Measurements from ENCODE around the gene CHERP.
"Not testable (repeated sequence)": the region's sequence is repeated elsewhere in the genome, so short reads cannot be mapped to it uniquely, and the experiment has no call there.

Gene CHERP

DNA sequence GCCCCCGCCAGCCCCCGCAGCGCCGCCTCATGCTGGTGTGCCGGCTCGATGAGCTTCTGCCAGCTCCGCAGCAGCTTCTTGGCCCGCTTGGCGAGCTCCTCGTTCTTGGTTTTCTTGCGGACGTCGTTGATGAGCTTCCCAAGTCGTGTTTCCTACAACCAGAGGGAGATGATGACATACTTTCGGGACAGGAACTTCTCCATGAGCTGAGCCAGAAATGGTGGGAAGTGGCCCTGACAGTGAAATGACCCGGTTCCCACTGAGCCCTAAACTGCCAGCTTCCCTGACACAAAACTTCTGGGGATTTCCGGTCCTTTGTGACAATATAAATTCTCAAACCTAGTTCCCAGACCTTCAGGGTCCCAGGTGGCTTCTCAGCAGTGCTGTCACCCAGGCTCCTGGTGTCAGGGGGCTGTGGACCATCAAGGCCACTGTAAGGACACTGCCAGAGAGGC lies 35.3 kb upstream of the CHERP start:
- in situ Hi-C loops (cut with MboI; ENCODE audit: low sequenced_read_pairs) = no loop called here

DNA sequence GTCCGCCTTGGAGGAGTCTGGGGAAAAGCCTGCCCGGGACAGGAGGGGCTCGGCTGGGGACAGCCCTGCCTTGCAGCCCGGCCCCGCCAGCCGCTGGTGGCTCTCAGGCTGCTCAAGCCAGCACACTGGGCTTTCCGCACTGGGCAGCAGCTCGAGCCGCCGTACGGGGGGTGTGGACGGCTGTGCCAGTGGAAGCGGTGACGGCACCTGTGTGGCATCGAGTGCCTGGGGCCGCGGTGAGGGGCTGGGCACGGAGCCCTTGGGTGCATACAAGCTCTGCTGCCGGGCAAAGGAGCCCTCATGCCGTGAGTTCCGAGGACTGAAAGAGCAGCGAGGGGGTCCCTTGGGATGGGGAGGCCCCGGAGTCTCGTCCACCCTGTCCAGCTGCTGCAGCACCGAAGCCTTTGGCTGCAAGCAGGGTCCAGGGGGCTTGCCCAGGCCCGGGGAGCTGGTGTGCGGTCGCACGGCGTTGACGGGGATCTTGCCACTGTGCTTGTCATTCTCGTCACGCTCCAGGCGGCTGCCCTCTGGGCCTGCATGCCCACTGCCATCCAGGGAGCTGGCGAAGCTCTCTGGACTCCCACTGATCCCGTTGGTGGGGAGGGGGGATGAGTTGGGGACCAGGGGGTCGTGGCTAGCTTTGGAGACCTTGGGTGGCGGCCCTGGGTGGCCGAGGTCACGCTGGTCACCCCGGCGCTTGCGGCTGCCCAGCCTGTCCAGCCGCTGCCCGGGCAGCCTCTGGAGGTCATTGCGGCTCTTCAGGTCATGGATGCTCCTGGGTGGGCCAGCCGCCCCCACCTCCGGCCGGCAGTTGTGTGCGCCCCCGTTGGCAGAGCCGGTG lies 34.7 kb upstream of the CHERP start:
- in situ Hi-C loops (cut with MboI; ENCODE audit: low sequenced_read_pairs) = no loop called here

DNA sequence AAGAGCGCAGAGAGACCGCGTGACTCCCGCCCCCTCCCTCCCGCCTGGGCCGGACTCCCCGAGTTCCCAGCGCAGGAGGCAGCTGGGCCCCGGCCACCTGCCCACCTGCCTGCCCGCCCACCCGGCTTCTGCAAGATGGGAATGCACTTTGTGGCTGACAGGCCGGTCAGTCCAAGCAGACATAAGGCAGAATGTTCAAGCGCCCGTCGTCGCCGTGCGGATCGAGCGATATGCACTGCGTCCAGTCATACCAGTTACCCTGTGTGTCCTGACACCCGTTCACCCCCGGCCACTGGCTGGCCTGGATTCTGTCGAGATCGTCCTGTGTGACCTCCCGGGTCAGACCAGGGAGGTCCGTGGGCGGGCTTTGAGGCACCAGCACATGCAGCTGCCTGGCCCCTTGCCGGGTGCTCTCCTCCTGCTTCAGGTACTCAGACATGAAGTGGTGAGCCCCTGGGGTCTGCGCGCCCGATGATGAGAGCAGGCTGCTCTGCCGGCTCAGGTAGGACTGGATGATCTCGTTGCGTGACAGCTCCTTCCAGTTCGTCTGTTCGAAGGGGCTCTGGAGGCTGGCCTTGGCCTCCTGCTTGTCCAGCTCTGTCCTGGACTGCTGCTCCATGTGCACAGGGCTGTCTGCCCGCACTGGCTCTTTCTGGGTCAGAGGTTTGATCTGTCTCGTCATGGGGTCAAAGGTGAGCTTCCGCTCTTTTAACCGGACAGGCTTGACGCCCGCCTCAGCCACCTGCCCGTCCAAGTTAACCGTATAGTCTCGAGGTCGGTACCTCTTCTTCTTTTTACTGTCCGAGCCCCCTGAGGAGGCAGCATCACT lies 33.8 kb upstream of the CHERP start:
- in situ Hi-C loops (cut with MboI; ENCODE audit: low sequenced_read_pairs) = no loop called here

DNA sequence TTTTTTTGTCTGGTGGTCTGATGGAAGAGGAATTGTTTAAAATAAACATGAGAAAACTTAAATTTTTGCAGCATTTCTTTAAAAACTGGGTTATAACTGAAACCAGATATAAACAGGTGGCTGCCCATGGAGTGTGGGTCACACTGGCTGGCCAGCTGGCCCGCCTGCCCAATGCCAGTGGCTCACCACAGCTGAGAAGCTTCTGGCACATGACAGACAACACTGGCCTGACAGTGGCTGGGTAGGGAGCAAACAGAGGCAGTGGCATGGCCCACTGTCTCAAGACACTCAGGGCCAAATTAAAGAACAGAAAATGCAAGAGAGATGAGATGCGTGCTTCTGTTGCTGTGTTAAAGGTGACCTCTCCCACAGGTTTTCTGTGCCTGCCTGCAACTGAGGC lies 33.0 kb upstream of the CHERP start:
- in situ Hi-C loops (cut with MboI; ENCODE audit: low sequenced_read_pairs) = no loop called here

DNA sequence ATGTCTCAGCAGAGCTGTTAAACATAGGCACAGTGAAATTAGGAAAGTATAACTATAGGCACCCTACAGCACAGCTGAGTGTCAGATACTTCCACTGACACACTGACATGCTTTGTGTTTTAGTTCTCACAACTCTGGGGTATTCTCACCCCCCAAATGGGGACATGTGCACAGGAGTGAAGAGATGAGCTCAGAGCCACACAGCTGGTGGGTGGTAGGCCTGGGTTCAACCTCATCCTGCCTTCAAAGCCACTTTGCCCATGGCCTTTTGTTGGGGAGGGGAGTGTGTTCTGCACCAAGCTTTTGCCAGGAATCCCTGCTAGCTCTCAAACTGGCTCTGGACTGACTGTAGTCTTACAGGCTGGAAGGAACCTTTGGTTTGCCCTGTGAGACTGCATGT lies 31.7 kb upstream of the CHERP start:
- in situ Hi-C loops (cut with MboI; ENCODE audit: low sequenced_read_pairs) = no loop called here

DNA sequence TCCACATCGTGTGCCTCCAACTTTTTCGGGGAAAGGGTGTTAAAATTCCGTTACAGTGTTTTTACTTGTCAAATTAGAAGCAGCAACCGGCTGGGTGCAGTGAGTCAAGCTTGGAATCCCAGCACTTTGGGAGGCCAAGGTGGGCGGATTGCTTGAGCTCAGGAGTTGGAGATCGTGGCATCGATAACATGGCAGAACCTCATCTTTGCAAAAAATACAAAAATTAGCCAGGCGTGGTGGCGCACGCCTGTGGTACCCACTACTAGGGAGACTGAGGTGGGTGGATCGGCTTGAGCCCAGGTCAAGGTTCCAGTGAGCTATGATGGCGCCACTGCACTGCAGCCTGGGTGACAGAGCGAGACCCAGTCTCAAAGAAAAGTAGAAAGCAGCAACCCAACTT lies 31.1 kb upstream of the CHERP start:
- in situ Hi-C loops (cut with MboI; ENCODE audit: low sequenced_read_pairs) = no loop called here

DNA sequence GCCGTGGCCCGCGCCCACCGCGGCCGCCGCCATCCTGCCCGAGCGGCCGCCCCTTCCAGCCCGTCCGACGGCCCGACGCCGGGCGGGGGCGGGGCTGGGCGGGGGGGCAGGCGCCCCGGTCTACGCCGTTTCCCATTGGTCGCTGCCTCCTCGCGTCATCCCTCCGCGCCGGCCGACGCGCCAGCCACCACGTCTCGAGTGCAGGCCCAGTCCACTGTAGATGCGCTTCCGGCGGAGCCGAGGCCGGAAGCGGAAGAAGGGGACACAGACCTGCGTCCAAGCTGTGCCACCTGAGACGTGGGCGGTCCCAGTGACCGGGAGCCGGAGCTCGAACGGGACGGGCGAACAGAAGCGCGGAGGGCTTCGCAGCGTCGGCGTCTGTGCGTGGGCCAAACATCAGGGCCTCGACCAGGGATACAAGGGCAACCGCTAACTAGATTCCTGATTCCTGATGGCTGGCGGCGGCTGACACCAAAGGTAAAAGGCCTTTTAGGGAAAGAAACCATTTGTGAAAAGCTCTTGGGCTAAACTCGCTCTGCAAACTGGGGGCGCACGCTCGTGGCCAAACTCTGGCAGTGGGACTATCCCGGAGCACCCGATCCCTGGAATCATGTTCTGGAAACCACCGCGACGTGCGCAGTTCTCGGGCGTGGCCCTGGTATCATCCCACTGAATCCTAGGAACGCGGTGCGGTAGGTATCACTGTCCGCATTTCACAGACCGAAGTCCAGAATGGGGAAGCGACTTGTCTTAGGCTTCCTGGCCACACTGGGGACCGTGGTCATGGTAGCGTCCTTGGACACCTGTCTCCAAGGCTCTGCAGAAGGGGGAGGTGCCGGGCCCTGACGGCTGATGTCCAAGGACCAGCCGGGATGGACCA lies 30.3 kb upstream of the CHERP start, which contains the start of gene SLC35E1:
Gene SLC35E1, minus strand, starts transcription at position 84 of the 880 bp plus-strand sequence. Its CDS starts 51 bp downstream, at position 33.
- in situ Hi-C loops (cut with MboI; ENCODE audit: low sequenced_read_pairs) = no loop called here

DNA sequence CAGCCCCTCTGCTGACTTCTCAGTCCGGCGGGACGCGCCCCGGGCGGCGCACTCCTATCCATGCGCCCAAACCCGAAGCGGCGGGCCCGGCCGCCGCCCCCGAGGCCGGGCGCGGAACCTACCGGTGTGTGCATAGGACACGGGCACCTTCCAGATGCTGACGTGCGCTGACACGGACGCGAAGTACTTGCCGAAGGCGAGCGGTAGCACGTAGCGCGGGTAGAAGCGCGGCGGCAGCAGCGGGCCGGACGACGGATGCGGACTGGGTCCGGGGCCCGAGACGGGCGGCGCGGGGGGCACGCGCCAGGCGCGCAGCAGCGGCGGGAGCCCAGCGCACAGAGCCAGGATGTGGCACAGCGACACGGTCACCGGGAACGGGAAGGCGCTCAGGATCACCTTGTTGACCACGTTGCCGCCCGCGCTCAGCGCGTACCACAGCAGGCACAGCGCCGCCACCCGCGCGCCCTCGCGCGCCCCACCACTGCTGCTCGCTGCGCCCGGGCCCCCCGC lies 29.6 kb upstream of the CHERP start:
- in situ Hi-C loops (cut with MboI; ENCODE audit: low sequenced_read_pairs) = no loop called here

DNA sequence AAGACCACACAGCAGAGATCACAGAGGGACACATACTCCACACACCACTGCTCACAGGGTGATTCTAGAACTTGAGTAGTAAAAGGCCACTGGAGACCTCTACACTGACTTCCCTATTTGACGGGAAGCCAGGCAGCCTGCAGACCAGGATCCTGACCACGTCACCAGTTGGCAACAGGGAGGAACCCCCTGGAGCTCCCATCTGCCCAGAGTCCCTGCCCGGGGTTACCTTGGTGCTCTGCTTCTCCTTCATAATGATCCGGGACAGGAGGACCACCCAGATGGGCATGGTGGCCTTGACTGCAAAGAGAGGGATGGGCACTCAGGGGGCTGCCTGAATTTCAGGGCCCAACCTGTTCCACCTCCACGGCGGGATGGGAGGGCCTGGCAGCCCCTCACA lies 29.0 kb upstream of the CHERP start:
- in situ Hi-C loops (cut with MboI; ENCODE audit: low sequenced_read_pairs) = no loop called here

DNA sequence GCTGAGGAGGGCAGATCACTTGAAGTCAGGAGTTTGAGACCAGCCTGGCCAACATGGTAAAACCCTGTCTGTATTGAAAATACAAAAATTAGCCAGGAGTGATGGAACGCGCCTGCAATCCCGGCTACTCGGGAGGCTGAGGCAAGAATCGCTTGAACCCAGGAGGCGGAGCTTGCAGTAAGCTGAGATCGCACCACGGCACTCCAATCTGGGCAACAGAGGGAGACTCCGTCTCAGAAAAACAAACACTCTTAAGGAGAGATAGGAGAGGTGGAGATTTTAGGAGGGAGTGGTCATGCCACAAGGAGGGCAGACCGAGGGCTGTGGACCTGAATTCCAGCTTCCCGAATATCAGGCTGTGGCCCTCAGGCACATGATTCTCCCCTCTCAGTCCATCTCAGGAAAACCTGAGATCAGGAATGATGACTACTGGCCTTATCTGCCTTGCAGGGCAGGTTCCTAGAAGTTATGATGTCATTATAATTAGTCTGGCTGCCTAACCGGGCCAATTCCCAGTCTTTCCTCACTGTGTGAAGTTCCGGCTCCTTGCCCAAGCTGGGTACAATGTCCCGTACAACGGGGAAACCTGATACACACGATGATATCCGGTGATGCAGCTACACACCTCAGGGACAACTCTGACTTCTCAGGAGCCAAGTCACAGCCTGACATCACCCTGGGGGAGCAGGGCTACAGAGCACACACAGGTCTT lies 27.5 kb upstream of the CHERP start:
- in situ Hi-C loops (cut with MboI; ENCODE audit: low sequenced_read_pairs) = no loop called here

DNA sequence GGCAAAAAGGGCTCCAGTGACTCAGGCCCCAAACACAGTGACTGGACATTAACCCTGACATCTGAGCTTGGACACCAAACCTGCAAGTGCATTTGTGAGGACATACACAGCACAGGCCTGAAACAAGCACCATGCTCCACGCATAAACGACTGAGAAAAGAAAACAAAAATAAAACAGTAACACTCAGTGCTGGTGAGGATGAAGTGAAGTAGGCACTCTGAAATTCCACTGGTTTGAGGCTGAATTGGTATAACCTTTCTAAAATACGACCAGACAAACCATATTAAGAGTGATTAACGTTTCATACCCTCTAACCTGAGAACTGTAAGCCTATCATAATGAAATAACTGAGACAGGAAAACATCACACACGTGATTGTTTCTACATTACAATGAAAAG lies 24.5 kb upstream of the CHERP start:
- in situ Hi-C loops (cut with MboI; ENCODE audit: low sequenced_read_pairs) = no loop called here

DNA sequence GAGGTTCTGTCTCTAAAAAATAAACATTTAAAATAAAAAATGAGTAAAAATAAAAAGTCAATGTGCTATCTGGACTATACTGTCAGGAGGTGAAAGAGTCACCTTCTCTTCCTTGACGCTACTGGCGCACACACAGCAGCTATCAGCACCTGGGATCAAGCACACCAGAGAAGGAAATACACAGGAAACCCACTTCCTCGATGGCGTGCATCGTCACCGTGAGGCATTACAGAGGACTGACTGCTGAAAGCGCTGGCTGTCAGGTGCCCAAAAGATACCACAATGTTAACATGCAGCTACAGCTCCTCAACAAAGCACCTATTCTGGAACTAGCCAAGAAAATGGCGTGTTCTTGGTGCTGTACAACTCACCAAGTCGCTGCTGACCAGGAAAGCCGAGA lies 23.9 kb upstream of the CHERP start:
- in situ Hi-C loops (cut with MboI; ENCODE audit: low sequenced_read_pairs) = no loop called here

DNA sequence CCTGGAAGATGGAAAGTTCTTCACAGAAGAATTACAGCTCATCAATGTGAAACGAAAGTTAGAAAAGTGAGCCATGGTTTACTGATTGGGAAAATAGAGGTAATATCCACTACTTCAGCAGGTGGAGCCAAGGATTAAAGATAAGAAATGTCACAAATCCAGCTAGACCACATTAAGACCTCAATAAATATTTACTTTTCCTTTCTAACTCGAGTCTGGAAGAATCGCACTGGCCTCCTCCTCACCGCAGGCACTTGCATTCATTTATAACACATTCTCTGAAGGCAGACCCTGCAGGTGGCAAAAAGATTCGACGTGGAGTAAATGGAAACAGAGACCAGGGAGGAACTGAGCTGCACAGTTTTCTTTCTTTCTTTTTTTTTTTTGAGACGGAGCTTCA lies 22.6 kb upstream of the CHERP start:
- in situ Hi-C loops (cut with MboI; ENCODE audit: low sequenced_read_pairs) = no loop called here

DNA sequence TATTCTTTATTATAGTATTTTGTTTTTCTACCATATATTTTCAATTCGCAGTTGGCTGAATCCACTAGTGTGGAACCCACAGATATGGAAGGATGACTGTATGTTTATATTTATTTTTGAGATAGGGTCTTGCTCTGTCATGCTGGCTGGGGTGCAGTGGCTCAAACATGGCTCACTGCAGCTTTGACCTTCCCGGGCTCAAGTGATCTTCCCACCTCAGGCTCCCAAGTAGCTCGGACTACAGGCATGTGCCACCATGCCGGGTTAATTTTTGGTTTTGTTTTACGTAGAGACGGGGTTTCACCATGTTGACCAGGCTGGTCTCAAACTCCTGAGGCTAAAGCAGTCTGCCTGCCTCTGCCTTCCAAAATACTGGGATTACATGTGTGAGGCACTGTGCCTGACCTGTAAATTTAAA lies 20.4 kb upstream of the CHERP start:
- in situ Hi-C loops (cut with MboI; ENCODE audit: low sequenced_read_pairs) = no loop called here

DNA sequence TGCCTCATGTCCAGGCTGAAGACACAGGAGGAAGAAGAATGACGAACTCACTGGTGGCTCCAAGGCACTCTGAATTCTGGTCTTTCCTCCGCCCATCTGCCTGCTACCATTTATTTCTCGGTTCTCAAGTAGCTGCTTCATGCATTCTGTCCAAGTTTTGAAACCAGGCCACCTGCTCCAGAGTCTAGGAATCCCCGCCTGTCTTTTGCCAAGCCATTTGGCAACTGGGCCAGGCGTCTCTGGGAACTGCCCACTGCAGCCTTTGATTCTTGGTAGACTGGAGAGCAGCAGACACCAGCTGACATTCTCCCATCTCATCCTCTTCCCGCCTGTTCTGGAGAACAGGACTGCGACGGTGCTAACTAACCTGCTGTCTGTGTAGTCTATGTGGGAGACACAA lies 19.1 kb upstream of the CHERP start:
- in situ Hi-C loops (cut with MboI; ENCODE audit: low sequenced_read_pairs) = no loop called here

DNA sequence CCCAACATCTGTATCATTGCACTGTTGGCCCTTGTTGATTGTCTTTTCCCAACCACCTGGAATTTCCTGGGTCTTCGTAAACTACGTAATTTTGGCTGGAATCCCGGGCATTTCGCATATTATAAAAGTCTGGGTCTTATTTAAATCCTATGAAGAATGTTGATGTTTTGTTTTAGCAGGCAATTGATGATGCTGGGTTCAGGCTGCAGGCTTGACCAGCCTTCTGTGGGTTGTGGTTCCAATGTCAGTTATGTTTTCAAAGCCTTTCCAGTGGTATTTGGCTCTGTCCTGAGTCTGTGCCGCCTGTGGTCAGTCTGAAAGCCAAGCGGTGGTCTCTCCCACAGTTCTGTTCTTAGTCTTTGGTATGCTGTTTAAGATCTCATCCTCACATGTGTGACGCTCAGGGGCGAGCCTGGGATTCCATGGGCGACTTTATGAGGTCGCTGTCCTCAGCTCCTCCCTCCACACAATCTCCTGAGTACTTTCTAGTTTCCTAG lies 17.6 kb upstream of the CHERP start:
- in situ Hi-C loops (cut with MboI; ENCODE audit: low sequenced_read_pairs) = no loop called here

DNA sequence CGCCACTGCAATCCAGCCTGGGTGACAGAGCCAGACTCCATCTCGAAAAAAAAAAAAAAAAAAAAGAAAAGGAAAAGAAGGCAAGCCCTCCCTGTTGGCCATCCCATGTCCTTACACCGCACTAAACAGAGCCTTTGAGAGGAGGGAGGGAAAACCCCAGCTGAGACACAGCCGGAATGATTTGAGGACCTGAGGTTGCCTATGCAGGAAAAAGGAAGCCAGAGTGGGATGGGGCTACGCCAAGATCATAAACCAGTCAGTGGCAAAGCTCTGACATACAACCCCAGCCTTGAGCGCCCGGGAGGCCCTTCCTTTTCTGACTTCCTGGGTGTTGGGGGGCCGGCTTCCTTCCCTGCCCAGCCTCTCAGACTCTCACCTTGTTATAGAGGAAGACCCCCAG lies 12.5 kb upstream of the CHERP start:
- in situ Hi-C loops (cut with MboI; ENCODE audit: low sequenced_read_pairs) = no loop called here

DNA sequence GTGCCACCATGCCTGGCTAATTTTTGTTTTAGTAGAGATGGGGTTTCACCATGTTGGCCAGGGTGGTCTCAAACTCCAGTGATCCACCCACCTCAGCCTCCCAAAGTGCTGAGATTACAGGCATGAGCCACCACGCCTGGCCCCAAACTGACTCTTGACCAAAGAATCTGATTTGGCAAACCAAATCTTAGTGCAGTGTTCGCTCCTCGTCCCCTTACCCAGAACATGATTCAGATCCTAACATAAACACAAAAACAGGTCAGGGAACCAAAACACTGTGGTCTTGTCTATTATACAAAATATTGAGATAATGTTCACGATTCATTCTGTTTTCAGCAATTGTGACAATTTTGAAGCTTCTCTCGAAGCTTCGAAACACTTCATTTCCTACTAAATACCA lies 9.7 kb upstream of the CHERP start:
- in situ Hi-C loops (cut with MboI; ENCODE audit: low sequenced_read_pairs) = not testable (repeated sequence)

DNA sequence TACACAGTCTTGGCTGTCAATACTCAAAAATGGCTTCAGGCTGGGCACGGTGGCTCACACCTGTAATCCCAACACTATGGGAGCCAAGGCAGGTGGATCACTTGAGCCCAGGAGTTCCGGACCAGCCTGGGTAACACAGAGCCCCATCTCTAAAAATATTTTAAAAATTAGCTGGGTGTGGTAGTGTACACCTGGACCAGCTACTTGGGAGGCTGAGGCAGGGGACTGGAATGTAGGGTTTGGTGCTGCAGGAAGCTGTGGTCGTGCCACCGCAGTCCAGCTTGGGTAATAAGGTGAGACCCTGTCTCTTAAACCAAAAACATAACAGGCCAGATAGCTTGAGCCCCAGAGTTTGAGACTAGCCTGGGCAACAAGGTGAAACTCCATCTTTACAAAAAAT lies 6.7 kb upstream of the CHERP start:
- in situ Hi-C loops (cut with MboI; ENCODE audit: low sequenced_read_pairs) = no loop called here

All from HL-60/S4 treated with phorbol 12-myristate 13-acetate at 8.2 ng/mL for 4 days and 3 days (cell line).